ENCODE measurements around the gene MRPS21. TPM values are rescaled to one million over a fixed set of nuclear protein-coding genes. Genes with fewer than 3 reads are reported as not detected.

MRPS21 gene
- total RNA-seq, 1 donor from 2014 or later: 96.2 TPM

- Mint-ChIP-seq H3K27ac (ENCODE audit: unreplicated experiment) (peak within 1 kb of the TSS; percentile 99), H3K27me3 (ENCODE audit: low read depth) (no peaks in the 10 kb centered on the region), H3K4me3 (peak within 1 kb of the TSS; percentile 92), H3K9me3 (no peaks in the 10 kb centered on the region), H3K4me1 (peaks cover 57% of the 10 kb centered on the region), H3K36me3 (ENCODE audit: low read depth) (no peaks in the 10 kb centered on the region)
- DNase-seq (ENCODE audit: low read depth, low spot score): no peak
- no peak for TF ChIP-seq CTCF (conservative IDR thresholded peaks at IDR 0.05)
Measured at GRCh38 chr1:150257624-150258585, 35.8 kb upstream of the MRPS21 start, which contains the start of gene CA14. TSS of gene CA14 (plus strand) at chr1:150257774. CDS start at chr1:150258129, 355 bp downstream.

GRCh38 chr1:150259217-150259616, 34.4 kb upstream of the MRPS21 start:
- H3K4me1 Mint-ChIP-seq: peaks cover 57% of the 10 kb centered on the region
- no peaks in the 10 kb centered on the region for H3K36me3 Mint-ChIP-seq (ENCODE audit: low read depth)
- no peak for TF ChIP-seq CTCF (conservative IDR thresholded peaks at IDR 0.05)
- H3K9me3 Mint-ChIP-seq: no peaks in the 10 kb centered on the region
- H3K4me3 Mint-ChIP-seq: peak overlapping the region; percentile 92
- DNase-seq (ENCODE audit: low read depth, low spot score): no peak
- H3K27me3 Mint-ChIP-seq (ENCODE audit: low read depth): no peaks in the 10 kb centered on the region
- peak overlapping the region; percentile 52 for H3K27ac Mint-ChIP-seq (ENCODE audit: unreplicated experiment)

- no peak for TF ChIP-seq CTCF (conservative IDR thresholded peaks at IDR 0.05)
- Mint-ChIP-seq H3K4me1 (peaks cover 57% of the 10 kb centered on the region), H3K27ac (ENCODE audit: unreplicated experiment) (peak overlapping the region; percentile 6)
Measured at GRCh38 chr1:150259758-150260669, 33.6 kb upstream of the MRPS21 start.

GRCh38 chr1:150261367-150261766, 32.3 kb upstream of the MRPS21 start:
- no peak for TF ChIP-seq CTCF (conservative IDR thresholded peaks at IDR 0.05)
- Mint-ChIP-seq H3K27me3 (ENCODE audit: low read depth) (no peaks in the 10 kb centered on the region), H3K36me3 (ENCODE audit: low read depth) (no peaks in the 10 kb centered on the region), H3K9me3 (no peaks in the 10 kb centered on the region), H3K4me3 (peak overlapping the region; percentile 72), H3K27ac (ENCODE audit: unreplicated experiment) (no peak overlapping the region), H3K4me1 (peaks cover 45% of the 10 kb centered on the region)
- no peak for DNase-seq (ENCODE audit: low read depth, low spot score)

More at GRCh38 chr1:150259758-150260669, 33.6 kb upstream of the MRPS21 start:
- peak overlapping the region; percentile 92 for H3K4me3 Mint-ChIP-seq
- H3K9me3 Mint-ChIP-seq: no peaks in the 10 kb centered on the region
- H3K27me3 Mint-ChIP-seq (ENCODE audit: low read depth): no peaks in the 10 kb centered on the region
- peak; percentile 35 for DNase-seq (ENCODE audit: low read depth, low spot score)
- no peaks in the 10 kb centered on the region for H3K36me3 Mint-ChIP-seq (ENCODE audit: low read depth)

Measured in neural crest cell (in vitro differentiated cells).